ENCODE results near the gene CYB5R3.
"Not testable (repeated sequence)": the region's sequence is repeated elsewhere in the genome, so short reads cannot be mapped to it uniquely, and the experiment has no call there.

The CYB5R3 gene

DNA sequence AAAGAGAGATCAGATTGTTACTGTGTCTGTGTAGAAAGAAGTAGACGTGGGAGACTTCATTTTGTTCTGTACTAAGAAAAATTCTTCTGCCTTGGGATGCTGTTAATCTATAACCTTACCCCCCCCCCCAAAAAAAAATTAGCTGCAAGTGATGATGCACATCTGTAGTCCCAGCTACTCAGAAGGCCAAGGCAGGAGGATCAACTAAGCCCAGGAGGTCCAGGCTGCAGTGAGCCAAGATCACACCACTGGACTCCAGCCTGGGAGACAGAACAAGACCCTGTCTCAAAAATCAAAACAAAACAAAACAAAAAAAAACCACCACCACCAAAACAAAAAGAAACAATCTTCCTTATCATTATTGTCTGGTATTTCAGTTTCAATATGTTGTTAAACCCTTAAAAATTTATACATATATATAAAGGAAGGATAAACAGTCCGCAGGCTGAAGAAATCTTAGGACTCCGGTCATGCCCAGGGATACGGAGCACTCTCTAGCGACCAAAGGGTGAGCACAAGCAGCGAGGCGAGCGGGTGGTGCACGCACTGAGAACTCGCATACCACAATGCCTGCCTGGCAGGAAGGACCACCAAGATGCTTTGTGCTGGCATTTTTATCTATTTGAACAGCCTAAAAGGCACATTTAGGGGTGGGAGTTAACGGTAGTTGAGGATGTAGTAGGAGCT is 40.9 kb downstream of the CYB5R3 start:
- DNase-seq (ENCODE audit: low read depth in 2 of 3, low spot score in 2 of 3): no peak

- DNase-seq (ENCODE audit: low read depth in 2 of 3, low spot score in 2 of 3): not testable (repeated sequence)
Observed at GRCh38 chr22:42607641-42608040, 41.6 kb downstream of the CYB5R3 start.

- DNase-seq (ENCODE audit: low read depth in 2 of 3, low spot score in 2 of 3): no peak
Observed at GRCh38 chr22:42604403-42604802, 44.8 kb downstream of the CYB5R3 start.

DNA sequence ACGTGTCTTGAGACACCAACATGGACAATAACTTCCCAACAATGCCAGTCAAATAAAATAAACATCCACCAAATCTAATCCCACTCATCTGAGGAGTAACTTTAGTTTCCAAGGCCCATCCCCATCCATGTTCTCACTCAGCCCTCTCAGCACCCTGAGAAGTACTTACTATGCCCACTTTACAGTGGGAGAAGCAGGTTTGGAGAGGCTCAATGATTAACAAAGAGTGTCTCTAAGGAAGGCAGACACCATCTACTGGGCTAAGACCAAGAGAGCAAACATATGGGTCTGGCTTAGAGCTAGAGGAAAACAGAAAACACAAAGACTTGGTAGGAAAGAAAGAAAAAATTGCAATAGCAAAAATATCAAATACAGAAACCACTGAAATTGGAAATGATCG is 45.8 kb downstream of the CYB5R3 start:
- no peak for DNase-seq (ENCODE audit: low read depth in 2 of 3, low spot score in 2 of 3)

DNA sequence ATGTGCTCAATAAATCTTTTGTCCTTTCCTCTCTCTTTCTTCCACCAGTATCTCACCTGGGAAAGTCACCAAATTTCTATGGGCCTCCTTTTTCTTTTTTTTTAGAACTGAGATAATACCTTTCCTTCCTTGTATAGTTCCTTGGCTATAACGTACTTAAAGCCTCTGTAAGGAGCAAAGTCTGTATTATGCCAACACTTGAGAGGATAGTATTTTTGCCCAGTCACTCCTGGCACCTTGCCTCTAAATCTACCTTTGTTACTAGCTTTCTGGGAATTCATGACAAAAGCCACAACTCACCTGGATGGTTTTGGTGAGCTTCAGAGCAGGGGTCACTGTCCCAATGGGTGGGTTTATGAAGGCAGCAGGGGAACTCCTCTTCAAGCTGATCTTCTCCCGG is 46.7 kb downstream of the CYB5R3 start:
- no peak for DNase-seq (ENCODE audit: low read depth in 2 of 3, low spot score in 2 of 3)

GRCh38 chr22:42601879-42602465 is 47.2 kb downstream of the CYB5R3 start:
- no peak for DNase-seq (ENCODE audit: low read depth in 2 of 3, low spot score in 2 of 3)

- no peak for DNase-seq (ENCODE audit: low read depth in 2 of 3, low spot score in 2 of 3)
Observed at GRCh38 chr22:42596863-42597530, 52.2 kb downstream of the CYB5R3 start.

DNA sequence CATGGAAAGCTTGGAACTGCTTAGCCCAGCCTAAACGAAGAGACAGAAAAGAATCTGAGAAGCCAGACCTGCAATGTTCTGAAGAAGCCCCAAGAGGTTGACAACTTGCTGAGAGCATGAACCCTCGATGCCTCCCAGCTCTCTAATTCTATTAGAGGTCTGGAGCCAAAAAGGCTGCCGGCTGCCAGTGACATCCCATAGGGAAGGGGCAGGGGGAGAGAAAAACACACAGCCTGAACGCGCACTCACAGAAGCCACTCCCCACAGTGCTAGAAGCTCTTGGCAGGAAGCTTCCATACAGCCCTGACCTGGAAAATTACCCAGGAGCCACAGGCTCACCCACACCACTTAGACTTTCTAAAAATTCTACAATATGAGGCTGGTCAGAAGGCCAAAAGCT is 52.9 kb downstream of the CYB5R3 start:
- DNase-seq (ENCODE audit: low read depth in 2 of 3, low spot score in 2 of 3): no peak

- DNase-seq (ENCODE audit: low read depth in 2 of 3, low spot score in 2 of 3): no peak
Observed at GRCh38 chr22:42595434-42595833, 53.8 kb downstream of the CYB5R3 start.

DNA sequence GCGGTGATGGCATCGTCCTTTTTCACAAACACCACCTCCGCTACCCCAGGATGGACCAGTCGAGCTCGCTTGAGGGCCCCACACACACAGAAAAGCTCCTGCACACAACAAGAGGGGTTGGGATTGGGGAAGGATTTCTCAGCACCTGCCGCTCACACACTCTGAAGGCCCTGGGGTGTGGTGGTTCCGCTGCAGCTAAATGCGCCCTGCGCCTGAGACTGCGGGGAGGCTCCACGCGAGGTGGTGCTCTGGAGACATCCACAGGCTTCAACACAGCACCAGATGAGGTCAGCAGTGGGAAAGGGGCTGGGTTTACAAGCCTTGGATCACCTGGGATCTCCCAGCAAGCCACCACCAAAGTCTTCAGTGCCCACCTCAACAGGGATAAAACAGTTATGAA is 57.2 kb downstream of the CYB5R3 start:
- DNase-seq (ENCODE audit: low read depth in 2 of 3, low spot score in 2 of 3): no peak

GRCh38 chr22:42587588-42588175 is 61.5 kb downstream of the CYB5R3 start:
- no peak for DNase-seq (ENCODE audit: low read depth in 2 of 3, low spot score in 2 of 3)

DNA sequence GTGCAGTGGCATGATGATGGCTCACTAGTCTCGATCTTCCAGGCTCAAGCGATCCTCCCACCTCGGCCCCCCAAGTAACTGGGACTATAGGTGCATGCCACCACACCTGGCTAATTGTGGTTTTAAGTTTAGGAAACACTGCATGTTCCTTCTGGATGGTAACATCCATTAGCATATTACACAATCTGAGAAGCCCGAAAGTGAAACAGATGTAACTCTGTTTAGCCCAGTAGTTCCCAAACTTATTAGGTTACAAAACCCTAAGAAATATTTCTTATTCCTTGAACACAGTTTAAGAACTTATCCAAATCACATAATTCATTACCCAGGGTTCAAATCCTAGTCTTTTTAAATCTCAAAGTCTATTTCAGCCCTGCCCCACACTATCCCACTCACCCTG is 62.8 kb downstream of the CYB5R3 start:
- DNase-seq (ENCODE audit: low read depth in 2 of 3, low spot score in 2 of 3): no peak

DNA sequence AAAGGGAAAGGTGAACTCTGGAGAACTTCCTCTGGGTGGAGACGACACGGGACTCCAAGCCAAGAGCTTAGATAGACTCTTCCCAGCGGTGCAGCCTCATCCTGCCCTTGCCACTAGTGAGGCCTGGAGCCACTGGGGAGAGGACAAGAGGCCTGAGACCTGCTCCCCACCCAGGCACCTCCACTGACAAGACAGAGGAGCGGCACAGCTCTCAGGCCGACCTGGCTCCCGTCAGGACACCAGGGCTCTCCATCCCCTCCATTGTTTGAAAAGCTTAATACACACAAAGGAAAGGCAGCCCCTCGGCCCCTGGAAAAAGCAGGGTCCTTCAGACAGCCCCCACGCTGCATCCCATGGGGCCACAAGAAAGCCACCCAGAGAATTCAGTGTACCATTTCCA is 64.1 kb downstream of the CYB5R3 start:
- DNase-seq (ENCODE audit: low read depth in 2 of 3, low spot score in 2 of 3): no peak

- no peak for DNase-seq (ENCODE audit: low read depth in 2 of 3, low spot score in 2 of 3)
Observed at GRCh38 chr22:42584364-42584940, 64.7 kb downstream of the CYB5R3 start.

GRCh38 chr22:42582987-42583386 is 66.2 kb downstream of the CYB5R3 start:
- no peak for DNase-seq (ENCODE audit: low read depth in 2 of 3, low spot score in 2 of 3)

DNA sequence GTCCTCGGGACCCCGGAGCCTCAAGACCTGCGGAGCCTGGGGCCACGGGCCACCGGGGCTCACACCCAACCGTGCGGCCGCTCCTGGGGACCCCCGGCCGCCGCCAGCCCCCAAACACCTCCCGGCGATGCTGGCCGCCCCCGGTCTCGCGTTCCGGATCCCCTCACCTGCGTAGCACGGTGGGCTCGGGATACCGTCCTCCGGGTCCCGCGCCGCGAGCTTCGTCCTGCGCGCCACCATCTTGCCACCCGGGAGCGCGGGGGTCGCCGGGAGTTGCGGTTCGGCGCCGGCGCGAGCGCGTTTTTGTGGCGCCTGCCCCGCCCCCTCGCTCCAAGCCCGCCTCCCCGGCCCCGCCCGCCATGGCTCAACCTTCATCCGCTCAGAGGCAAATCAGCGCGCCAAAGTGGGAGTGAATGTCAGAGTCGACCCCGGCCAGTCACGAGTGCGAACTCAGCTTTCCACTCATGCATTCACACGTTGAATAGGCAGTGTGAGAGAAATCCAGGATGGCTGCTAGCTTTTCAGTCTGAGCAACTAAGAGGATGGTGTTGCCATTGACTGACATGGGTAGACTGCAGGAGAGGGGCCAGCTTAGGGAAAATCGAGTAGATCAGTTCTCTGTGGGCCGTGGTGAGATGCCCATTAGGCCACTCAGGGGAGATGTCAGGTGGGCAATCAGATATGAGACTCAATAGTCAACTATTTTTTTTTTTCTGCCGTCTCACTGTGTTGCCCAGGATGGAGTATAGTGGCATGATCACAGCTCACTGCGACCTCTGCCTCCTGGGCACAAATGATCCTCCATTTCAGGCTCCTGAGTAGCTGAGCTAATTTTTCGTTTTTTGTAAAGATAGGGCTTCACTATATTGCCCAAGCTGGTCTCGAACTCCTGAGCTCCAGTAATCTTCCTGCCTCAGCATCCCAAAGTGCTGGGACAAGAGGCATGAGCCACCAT is 67.2 kb downstream of the CYB5R3 start:
- DNase-seq (ENCODE audit: low read depth in 2 of 3, low spot score in 2 of 3): peak; percentile 69 to 75 (median 72)

DNA sequence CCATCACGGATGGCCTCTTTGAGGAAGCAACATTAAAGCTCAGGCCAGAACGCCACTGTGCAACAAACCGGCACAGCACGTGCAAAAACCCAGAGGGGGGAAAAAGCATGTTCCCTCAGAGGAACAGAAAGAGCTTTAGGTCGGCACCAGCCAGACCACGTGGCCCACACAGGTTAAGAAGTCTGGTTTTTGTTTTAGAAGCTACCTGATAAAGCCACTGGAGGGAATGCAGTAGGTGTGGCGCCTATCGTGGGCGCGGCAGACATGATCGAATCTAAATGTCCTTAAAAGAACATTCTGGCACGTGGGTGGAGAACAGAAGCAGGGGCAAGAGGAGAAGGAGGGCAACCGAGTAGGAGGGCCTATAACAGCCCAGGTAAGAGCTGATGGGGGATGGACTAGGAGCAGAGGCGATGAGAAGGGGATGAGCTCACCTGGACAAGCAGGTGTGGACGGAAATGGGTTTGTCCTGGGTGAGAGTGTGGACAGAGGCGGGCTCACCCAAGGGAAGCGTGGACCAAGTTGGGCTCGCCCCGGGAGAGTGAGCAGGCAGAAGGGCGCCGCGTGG is 67.9 kb downstream of the CYB5R3 start:
- DNase-seq (ENCODE audit: low read depth in 2 of 3, low spot score in 2 of 3): not testable (repeated sequence)

- DNase-seq (ENCODE audit: low read depth in 2 of 3, low spot score in 2 of 3): not testable (repeated sequence)
Observed at GRCh38 chr22:42580040-42580439, 69.2 kb downstream of the CYB5R3 start.

- DNase-seq (ENCODE audit: low read depth in 2 of 3, low spot score in 2 of 3): no peak
Observed at GRCh38 chr22:42577623-42578240, 71.5 kb downstream of the CYB5R3 start.

DNA sequence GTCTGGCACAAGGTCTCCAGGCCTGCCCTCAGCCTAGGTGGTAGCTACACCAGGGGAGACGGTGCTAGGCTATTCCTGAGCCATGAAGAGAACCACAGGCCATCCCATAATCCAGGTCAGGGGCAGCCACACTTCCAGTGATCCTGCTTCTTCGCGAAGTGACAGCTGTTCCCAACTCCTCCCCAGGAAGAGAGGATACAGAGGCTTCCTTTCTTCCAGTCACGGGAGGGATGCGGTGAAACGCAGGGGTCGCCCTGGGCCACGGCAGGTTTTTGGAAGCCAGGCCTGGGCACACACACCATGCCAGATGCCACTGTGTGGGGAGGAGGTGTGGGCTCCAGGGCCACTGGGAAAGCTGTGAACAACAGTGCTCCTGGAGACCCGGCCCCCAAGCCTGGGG is 72.1 kb downstream of the CYB5R3 start:
- not testable (repeated sequence) for DNase-seq (ENCODE audit: low read depth in 2 of 3, low spot score in 2 of 3)

All from activated CD8-positive, alpha-beta memory T cell treated with anti-CD3 and anti-CD28 coated beads for 48 hours (primary cell).